ENCODE data around the gene CHAD. TPM values are rescaled to one million over a fixed set of nuclear protein-coding genes. Genes with fewer than 3 reads are reported as not detected.

The CHAD gene
- total RNA-seq, 4 donors from 2014 or later: not detected

DNA sequence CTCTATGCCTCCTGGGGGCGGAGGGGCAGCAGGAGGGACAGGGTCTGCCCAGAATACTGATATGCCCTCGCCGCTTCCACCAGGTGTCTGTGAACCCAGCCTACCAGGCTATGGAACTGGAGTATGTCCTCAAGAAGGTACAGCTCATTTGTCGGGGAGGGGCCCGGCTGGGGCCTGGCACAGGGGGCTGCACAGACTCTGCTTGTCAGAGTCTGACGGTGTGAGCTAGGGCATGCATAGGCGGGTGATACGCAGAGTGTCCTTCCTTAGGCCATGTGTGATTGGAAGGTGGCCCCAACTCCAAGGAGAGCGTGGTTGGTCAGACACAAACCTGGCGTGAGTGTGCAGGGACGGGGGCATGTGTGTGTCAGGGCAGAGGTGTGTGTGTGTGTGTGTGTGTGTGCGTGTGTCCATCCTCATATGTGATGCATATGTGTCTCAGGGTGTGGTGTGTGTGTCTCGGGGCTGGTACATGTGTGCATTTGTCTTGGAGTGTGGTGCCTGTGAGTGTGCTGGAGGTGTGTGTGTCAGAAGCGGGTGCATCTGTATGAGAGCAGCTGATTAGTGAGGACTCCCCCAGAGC, 7.0 kb downstream of the CHAD start:
- ATAC-seq (ENCODE audit: low FRiP score) (no peak), DNase-seq (ENCODE audit: low spot score) (no peak)
- TF ChIP-seq, protein P1, sequence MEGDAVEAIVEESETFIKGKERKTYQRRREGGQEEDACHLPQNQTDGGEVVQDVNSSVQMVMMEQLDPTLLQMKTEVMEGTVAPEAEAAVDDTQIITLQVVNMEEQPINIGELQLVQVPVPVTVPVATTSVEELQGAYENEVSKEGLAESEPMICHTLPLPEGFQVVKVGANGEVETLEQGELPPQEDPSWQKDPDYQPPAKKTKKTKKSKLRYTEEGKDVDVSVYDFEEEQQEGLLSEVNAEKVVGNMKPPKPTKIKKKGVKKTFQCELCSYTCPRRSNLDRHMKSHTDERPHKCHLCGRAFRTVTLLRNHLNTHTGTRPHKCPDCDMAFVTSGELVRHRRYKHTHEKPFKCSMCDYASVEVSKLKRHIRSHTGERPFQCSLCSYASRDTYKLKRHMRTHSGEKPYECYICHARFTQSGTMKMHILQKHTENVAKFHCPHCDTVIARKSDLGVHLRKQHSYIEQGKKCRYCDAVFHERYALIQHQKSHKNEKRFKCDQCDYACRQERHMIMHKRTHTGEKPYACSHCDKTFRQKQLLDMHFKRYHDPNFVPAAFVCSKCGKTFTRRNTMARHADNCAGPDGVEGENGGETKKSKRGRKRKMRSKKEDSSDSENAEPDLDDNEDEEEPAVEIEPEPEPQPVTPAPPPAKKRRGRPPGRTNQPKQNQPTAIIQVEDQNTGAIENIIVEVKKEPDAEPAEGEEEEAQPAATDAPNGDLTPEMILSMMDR (IDR thresholded peaks at IDR 0.05): no peak

DNA sequence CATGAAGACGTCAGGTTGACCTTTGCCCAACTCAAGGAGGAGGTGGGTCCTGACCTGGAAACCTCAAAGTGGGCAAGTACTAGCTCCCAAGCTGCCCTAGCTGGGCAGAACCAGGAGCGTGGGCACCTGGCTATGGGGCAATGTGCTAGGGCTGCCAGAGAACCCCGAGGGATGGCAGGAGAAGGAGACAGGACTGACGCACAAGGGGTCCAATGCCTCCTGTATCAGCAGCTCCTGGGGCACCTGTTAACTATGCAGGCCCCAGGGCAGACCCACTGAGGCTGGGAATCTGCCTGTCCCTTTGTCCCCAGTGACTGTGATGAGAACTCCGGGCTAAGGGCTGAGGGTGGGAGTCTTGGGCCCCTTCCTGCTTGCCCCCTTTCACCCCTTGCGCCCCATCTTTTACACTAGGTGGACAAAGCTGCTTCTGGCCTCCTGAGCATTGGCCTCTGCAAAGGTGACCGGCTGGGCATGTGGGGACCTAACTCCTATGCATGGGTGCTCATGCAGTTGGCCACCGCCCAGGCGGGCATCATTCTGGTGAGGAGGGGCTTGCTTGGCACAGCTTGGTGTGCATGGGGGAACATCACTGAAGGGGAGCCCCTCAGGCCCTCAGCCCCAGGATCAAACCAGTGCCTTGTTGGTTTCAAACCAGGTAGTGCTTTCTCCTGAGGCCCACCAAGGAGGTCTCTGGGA, 7.7 kb downstream of the CHAD start:
- DNase-seq (ENCODE audit: low spot score) (no peak), ATAC-seq (ENCODE audit: low FRiP score) (no peak)
- TF ChIP-seq, protein P1 (IDR thresholded peaks at IDR 0.05): no peak

DNA sequence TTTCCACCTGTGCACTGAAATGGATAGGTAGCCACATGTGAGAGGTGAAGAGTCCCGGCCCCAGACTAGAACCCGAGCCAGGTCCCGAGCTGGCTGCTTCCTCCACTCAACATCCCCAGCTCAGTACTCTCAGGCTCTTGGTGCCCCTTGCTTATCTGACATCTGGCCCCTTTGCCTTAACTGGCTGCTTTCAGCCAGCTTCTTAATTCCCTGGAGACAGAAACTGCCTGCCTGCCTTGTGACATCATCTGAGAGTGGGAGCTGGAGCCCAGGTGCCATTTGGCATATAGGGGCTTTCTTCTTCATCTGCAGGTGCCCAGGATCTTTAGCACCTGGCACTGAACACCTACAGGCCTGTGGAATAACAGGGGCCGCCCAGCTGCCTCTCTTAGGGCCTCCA, 8.9 kb downstream of the CHAD start:
- no peak for DNase-seq (ENCODE audit: low spot score)
- no peak for ATAC-seq (ENCODE audit: low FRiP score)
- TF ChIP-seq, protein P1 (IDR thresholded peaks at IDR 0.05): no peak

DNA sequence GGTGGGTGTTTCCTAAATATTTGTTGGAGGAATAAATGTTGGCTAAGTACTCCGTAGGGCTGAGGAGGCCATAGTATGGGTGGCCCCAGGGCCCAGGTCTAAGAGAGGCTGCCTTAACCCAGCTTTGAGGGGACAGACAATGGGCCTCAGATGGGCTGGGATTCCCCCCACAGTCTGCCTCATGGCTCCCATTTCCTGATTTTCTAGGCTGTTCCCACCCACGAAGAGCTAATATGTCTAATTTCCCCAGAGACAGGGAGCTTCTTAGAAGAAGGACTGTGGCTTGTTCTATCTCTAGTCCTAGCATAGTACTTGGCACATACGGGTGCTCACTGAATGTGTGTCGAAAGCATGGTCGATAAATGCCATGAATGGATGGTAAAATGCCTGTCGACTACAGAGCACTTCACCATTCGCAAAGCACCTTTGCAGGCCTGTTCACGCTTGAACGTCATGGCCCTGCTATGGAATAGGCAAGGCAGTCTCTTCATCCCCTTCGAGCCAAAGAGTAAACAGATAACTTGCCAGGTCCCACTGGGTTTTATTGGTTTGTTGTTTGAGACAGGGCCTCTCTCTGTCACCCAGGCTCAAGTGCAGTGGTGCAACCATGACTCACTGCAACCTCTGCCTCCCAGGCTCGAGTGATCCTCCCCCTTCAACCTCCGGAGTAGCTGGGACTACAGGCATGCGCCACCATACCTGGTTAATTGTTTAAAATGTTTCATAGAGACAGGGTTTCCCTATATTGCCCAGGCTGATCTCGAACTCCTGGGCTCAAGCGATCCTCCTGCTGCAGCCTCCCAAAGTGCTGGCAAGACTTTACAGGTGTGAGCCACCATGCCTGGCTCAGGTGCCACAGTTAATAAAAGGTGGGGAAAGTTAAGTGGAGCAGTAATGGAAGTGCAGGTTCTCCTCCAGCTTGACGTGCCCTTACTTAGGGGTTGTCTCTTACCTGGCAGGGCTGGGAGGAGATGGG, 9.7 kb downstream of the CHAD start:
- ATAC-seq (ENCODE audit: low FRiP score) (no peak), DNase-seq (ENCODE audit: low spot score) (no peak)

DNA sequence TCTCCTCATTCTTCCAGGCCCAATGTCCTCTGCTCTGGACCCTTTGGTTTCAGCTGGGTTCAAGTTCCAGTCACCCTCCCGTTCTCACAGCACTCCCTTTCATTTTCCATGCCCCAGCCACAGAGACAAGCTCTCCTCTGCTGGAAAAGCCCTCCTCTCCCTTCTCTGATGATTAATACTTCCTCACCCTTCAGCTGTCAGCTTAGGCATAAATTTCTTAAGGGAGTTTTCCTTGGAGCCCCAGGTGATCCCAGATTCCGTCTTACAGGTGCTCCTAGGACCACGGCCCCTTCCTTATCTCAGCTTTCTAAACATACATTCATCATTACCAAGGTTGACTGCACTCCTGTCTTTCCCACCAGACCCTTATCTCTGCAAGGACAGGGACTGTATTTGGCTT, 10.4 kb downstream of the CHAD start:
- TF ChIP-seq, protein P1 (IDR thresholded peaks at IDR 0.05): no peak
- ATAC-seq (ENCODE audit: low FRiP score) (no peak), DNase-seq (ENCODE audit: low spot score) (no peak)

More for the DNA sequence above, 9.7 kb downstream of the CHAD start:
- TF ChIP-seq, protein P1 (IDR thresholded peaks at IDR 0.05): no peak

DNA sequence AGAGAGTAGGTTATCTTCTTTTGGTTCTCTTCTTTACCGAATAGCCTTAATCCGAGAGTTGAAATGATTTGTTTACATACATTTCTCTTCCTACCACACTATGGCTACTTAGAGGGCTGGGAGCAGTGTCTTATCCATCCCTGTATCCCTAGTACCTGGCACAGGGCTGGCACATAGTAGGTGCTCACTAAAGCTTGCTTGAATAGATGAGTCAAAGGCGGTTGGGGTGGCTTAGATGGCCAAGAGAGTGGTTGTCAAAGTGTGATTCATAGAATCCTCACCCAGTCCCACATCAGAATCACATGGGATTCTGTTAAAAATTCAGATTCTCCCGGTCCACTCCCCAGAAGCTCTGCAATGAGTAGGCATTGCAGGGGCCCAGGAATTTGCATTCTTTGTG, 11.1 kb downstream of the CHAD start:
- ATAC-seq (ENCODE audit: low FRiP score) (no peak), DNase-seq (ENCODE audit: low spot score) (no peak)
- TF ChIP-seq, protein P1 (IDR thresholded peaks at IDR 0.05): no peak
